HEK293 (cell line): ENCODE results near the gene AOAH.

Source experiments
- BCL11A ChIP-seq: fragments of 450-650 bp; formaldehyde crosslinking; IDR thresholded peaks from 2 replicates; pipeline ENCODE4 v1.5.1; 2016; ENCODE audit warnings: low read depth, missing biosample characterization, missing genetic modification characterization
- CTCF ChIP-seq: fragments of 450-650 bp; formaldehyde crosslinking; IDR thresholded peaks from 2 replicates; pipeline ENCODE4 v1.5.1; 2016; ENCODE audit warnings: missing biosample characterization, missing genetic modification characterization
- ZBTB26 ChIP-seq: fragments of 450-650 bp; formaldehyde crosslinking; optimal IDR thresholded peaks from 2 replicates; pipeline ENCODE3; 2016; ENCODE audit warnings: missing biosample characterization, mild to moderate bottlenecking, missing genetic modification characterization
- ZNF335 ChIP-seq: fragments of 450-650 bp; formaldehyde crosslinking; conservative IDR thresholded peaks from 2 replicates; pipeline ENCODE4 v1.5.1; 2016; ENCODE audit warnings: missing biosample characterization, missing genetic modification characterization
- ZNF560 ChIP-seq: fragments of 450-650 bp; formaldehyde crosslinking; IDR thresholded peaks from 2 replicates; pipeline ENCODE4 v1.5.1; 2017; ENCODE audit warnings: missing biosample characterization, missing genetic modification characterization, borderline replicate concordance

GRCh38 chr7:36750451-36750850 is 26.2 kb upstream of the AOAH start:
- TF ChIP-seq ZNF560 (tag by site-specific recombination) (no peak), CTCF (no peak), BCL11A (no peak), ZBTB26 (tag by site-specific recombination) (no peak), ZNF335 (tag by site-specific recombination) (no peak)
